GM12878 (cell line): ENCODE data around the gene VEZF1. TPM values are rescaled to one million over a fixed set of nuclear protein-coding genes. Genes with fewer than 3 reads are reported as not detected.

Experiments used
- ATAC-seq: fragments of 200-7000 bp; cut with Tn5 transposase; 3 replicates; pipeline ENCODE4 v1.9.1; 2020; ENCODE audit warnings: mild to moderate bottlenecking, moderate library complexity
- BruUV-seq: library from RNA; stranded (reverse); fragments of 400-500 nt; replicated peaks from 2 replicates; lab custom pipeline; 2021; lab: Mats Ljungman, UMichigan
- CTCF ChIA-PET: fragments of 300-600 bp; sonication (Branson Sonifier 250); formaldehyde crosslinking; extraction: SDS; loops from one replicate; lab custom pipeline; 2021; ENCODE audit warnings: inconsistent platforms; lab: Yijun Ruan, JAX
- POLR2A ChIA-PET: fragments of 350-600 bp; formaldehyde crosslinking; extraction: SDS; loops from one replicate; lab custom pipeline; 2021; ENCODE audit warnings: inconsistent platforms; lab: Charles Lee
- RAD21 ChIA-PET: fragments of 300-600 bp; sonication (Branson Sonifier 250); formaldehyde crosslinking; loops from one replicate; lab custom pipeline; 2023; ENCODE audit warnings: antibody characterized with exemption; ENCODE audit not compliant: unreplicated experiment; lab: Charles Lee
- SMC1A ChIA-PET: fragments of 300-600 bp; sonication (Branson Sonifier 250); formaldehyde crosslinking; loops from one replicate; lab custom pipeline; 2023; ENCODE audit not compliant: unreplicated experiment, uncharacterized antibody; lab: Charles Lee
- DNase-seq: peaks from one replicate; pipeline ENCODE4 v3.0.0-alpha.2; 2011; ENCODE audit warnings: low read depth, low spot score
- FAIRE-seq: peaks from 3 replicates; lab custom pipeline; 2011; peaks lifted over from hg19 to GRCh38; lab: Jason Lieb, UNC
- H2AFZ ChIP-seq: 2 replicates; pipeline ENCODE4 v1.6.0; 2011; ENCODE audit warnings: low read depth, low read length, control low read depth; ENCODE audit not compliant: control insufficient read depth
- H3K27ac ChIP-seq: 2 replicates; pipeline ENCODE4 v1.5.1; 2011; ENCODE audit warnings: control low read depth; ENCODE audit not compliant: control insufficient read depth, insufficient read depth
- H3K27me3 ChIP-seq, 2 experiments: replicated peaks in 1 of 2; 2 replicates each; pipeline versions ENCODE4 v1.6.0 to v1.6.1; 2011; ENCODE audit warnings: low read length in 1 of 2; ENCODE audit not compliant: control insufficient read depth in 2 of 2, insufficient read depth in 2 of 2
- H3K36me3 ChIP-seq, 2 experiments: 2 replicates each; pipeline ENCODE4 v1.5.1; 2011; ENCODE audit warnings: low read length in 1 of 2; ENCODE audit not compliant: control insufficient read depth in 2 of 2, insufficient read depth in 2 of 2
- H3K4me1 ChIP-seq: 2 replicates; pipeline ENCODE4 v1.6.1; 2011; ENCODE audit warnings: mild to moderate bottlenecking, low read length, moderate library complexity, mixed read lengths; ENCODE audit not compliant: control insufficient read depth, insufficient read depth
- H3K4me2 ChIP-seq: 2 replicates; pipeline ENCODE4 v1.6.0; 2011; ENCODE audit warnings: control low read depth; ENCODE audit not compliant: control insufficient read depth, insufficient read depth
- H3K4me3 ChIP-seq: fragments of 200-600 bp; sonication (generic); 2 replicates; pipeline ENCODE4 v1.5.1; 2016
- H3K79me2 ChIP-seq: 2 replicates; pipeline ENCODE4 v1.6.0; 2011; ENCODE audit warnings: low read length; ENCODE audit not compliant: control insufficient read depth, insufficient read depth
- H3K9ac ChIP-seq: 2 replicates; pipeline ENCODE4 v1.8.0; 2011; ENCODE audit warnings: low read length, control low read depth, mixed read lengths; ENCODE audit not compliant: control insufficient read depth, insufficient read depth
- H3K9me3 ChIP-seq: replicated peaks from 3 replicates; pipeline ENCODE4 v1.5.1; 2011; ENCODE audit warnings: mild to moderate bottlenecking, low read length; ENCODE audit not compliant: control insufficient read depth, insufficient read depth
- H4K20me1 ChIP-seq: 2 replicates; pipeline ENCODE4 v1.6.0; 2011; ENCODE audit not compliant: control insufficient read depth, insufficient read depth
- BCL11A ChIP-seq: IDR thresholded peaks from 2 replicates; pipeline ENCODE4 v1.6.1; 2011; ENCODE audit warnings: low read depth, low read length
- CHD1 ChIP-seq: IDR thresholded peaks from 2 replicates; pipeline ENCODE4 v1.6.1; 2012; ENCODE audit warnings: low read depth, low read length, improper control_type of control experiment
- CREM ChIP-seq: IDR thresholded peaks from 2 replicates; pipeline ENCODE4 v1.6.1; 2014; ENCODE audit warnings: antibody characterized with exemption, low read depth
- EP300 ChIP-seq, 2 experiments: fragments of 150-350 bp in 1 of 2; IDR thresholded peaks; 2 replicates each; pipeline ENCODE4 v1.6.1; 2011 to 2012; ENCODE audit warnings: low read depth in 2 of 2, low read length in 2 of 2, borderline replicate concordance in 1 of 2, improper control_type of control experiment in 1 of 2, inconsistent platforms in 1 of 2; ENCODE audit not compliant: control insufficient read depth in 1 of 2
- NBN ChIP-seq: fragments of 450-650 bp; IDR thresholded peaks from 2 replicates; pipeline ENCODE4 v1.6.1; 2016
- NFXL1 ChIP-seq: fragments of 450-650 bp; IDR thresholded peaks from 2 replicates; pipeline ENCODE4 v1.6.1; 2017; ENCODE audit warnings: antibody characterized with exemption, mild to moderate bottlenecking, borderline replicate concordance
- NFYA ChIP-seq: IDR thresholded peaks from 2 replicates; pipeline ENCODE4 v1.6.1; 2011; ENCODE audit warnings: low read depth, mild to moderate bottlenecking, low read length, improper control_type of control experiment, borderline replicate concordance
- NR2C1 ChIP-seq: fragments of 450-650 bp; IDR thresholded peaks from 2 replicates; pipeline ENCODE4 v1.6.1; 2017; ENCODE audit warnings: antibody characterized with exemption, mild to moderate bottlenecking, moderate library complexity
- NR2C2 ChIP-seq: IDR thresholded peaks from 2 replicates; pipeline ENCODE4 v1.6.1; 2011; ENCODE audit warnings: borderline replicate concordance, low read depth; ENCODE audit not compliant: control insufficient read depth, insufficient read length
- POLR2A ChIP-seq: IDR thresholded peaks from 2 replicates; pipeline ENCODE4 v1.6.1; 2011; ENCODE audit warnings: low read depth, mild to moderate bottlenecking, low read length
- POLR2AphosphoS5 ChIP-seq: IDR thresholded peaks from 2 replicates; pipeline ENCODE4 v1.6.1; 2011; ENCODE audit warnings: mild to moderate bottlenecking, low read length, inconsistent platforms
- RAD21 ChIP-seq: IDR thresholded peaks from 2 replicates; pipeline ENCODE4 v1.6.1; 2011; ENCODE audit warnings: mild to moderate bottlenecking, low read depth, low read length, moderate library complexity; ENCODE audit not compliant: insufficient read depth
- RCOR1 ChIP-seq: conservative IDR thresholded peaks from 2 replicates; pipeline ENCODE4 v1.6.1; 2012; ENCODE audit warnings: low read depth, low read length, improper control_type of control experiment
- RELA ChIP-seq: fragments of 450-650 bp; IDR thresholded peaks from 2 replicates; pipeline ENCODE4 v1.8.0; 2014; ENCODE audit warnings: borderline replicate concordance; ENCODE audit not compliant: partially characterized antibody
- SP1 ChIP-seq: IDR thresholded peaks from one replicate; pipeline ENCODE4 v1.6.1; 2011; ENCODE audit warnings: low read depth, low read length
- WGBS: methylation state at CpG from one replicate; pipeline ENCODE4 v1.1.6; 2016; ENCODE audit warnings: low lambda C conversion rate; ENCODE audit not compliant: insufficient replicate concordance, insufficient coverage; ENCODE audit errors: missing lambda C conversion rate; 5-methylcytosine and 5-hydroxymethylcytosine counted together
- in situ Hi-C: fragments of 300-500 bp; cut with MboI; formaldehyde crosslinking; loops from 9 replicates; pipeline ENCODE4 v1.14.3; 2018; ENCODE audit warnings: mixed read lengths
- intact Hi-C: fragments of 100-400 bp; cut with micrococcal nuclease; formaldehyde crosslinking; loops from one replicate; pipeline ENCODE4 v1.14.2; 2022; ENCODE audit not compliant: unreplicated experiment
- polyA plus RNA-seq, 11 experiments: library from polyadenylated mRNA; depleted of rRNA in 4 of 11; unstranded in 6 of 11; stranded (reverse) in 5 of 11; fragments of >200 nt; fragmentation: Nextera tagmentation in 4 of 11; fragmentation: Illumina TruSeq in 1 of 11; extraction: Ambion mirVana in 4 of 11; extraction: Trizol in 1 of 11; gene quantifications; 1 replicate in 1 of 11; 2 replicates in 10 of 11; pipeline versions ENCODE4 v1.2.1 to v1.2.3, GENCODE V29; 2011 to 2016; ENCODE audit warnings: inconsistent platforms in 2 of 11, missing spikeins in 2 of 11, low read depth in 1 of 11
- total RNA-seq, 4 experiments: library from RNA; depleted of rRNA in 3 of 4; stranded (reverse); fragments of >200 nt in 3 of 4; fragmentation: Illumina TruSeq in 1 of 4; extraction: Trizol in 1 of 4; gene quantifications; 2 replicates each; pipeline versions ENCODE4 v1.2.1 to v1.2.3, GENCODE V29; 2013 to 2021
- TF ChIP-seq, protein P1 (sequence below): IDR thresholded peaks from 2 replicates; pipeline ENCODE4 v1.6.1; 2012; ENCODE audit warnings: low read depth, low read length, improper control_type of control experiment
- TF ChIP-seq, protein P2 (sequence below): IDR thresholded peaks from 2 replicates; pipeline ENCODE4 v1.6.1; 2011; ENCODE audit warnings: borderline replicate concordance, low read depth, mild to moderate bottlenecking, moderate library complexity, mixed read lengths, low read length; ENCODE audit not compliant: insufficient read depth; ENCODE audit errors: extremely low read length
- TF ChIP-seq, protein P3 (sequence below): IDR thresholded peaks from 2 replicates; pipeline ENCODE4 v1.6.1; 2012; ENCODE audit warnings: low read depth, low read length, improper control_type of control experiment
- TF ChIP-seq, protein P4 (sequence below): IDR thresholded peaks from 2 replicates; pipeline ENCODE4 v1.6.1; 2011; ENCODE audit warnings: low read depth, mild to moderate bottlenecking, low read length, moderate library complexity, borderline replicate concordance; ENCODE audit errors: extremely low read depth

VEZF1 gene
- total and polyA plus RNA-seq, 10 of the 15 experiments (the other 5 are each of a cell fraction or from before 2014, with no cell fraction given): 9.5 to 28.2 (median 20.3) TPM

DNA sequence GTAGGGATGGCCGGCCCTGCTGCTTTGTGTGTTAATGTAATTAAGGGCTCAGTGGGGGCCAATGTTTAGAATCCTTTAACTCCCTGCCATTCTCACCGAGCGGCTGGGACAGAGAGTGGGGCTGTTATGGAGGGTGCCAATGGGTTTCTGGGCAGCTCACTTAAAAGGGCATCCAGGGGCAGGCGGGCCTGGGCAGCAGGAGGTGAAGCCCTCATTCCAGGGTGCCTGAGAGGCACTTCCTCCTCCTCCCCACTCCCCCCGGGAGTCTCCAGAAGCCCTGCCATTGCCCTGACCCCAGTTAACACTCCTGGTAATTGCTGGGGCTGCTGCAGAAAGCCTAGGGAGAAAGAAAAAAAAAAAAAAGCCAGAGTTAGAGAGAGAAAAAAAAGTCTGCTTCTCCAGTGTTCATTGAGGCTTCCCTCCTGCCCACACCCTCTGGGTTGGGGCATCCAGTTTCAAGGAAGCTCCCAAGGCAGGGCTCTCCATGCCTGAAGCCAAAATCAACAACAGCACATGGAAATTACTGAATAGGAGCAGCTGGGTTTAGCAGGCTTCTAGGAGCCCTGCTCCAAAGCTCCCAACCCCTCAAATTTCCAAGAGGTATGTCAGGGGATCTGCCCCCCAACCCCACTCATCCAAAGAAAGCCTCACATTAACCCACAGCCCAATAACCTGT, 60.9 kb downstream of the VEZF1 start:
- H3K9me3 ChIP-seq: no peaks in the 10 kb centered on the region
- H4K20me1 ChIP-seq: no peaks in the 10 kb centered on the region
- H3K27ac ChIP-seq: no peak overlapping the region
- FAIRE-seq (no peak), ATAC-seq (no peak), DNase-seq (no peak)
- no peak overlapping the region for H3K4me2 ChIP-seq
- ChIA-PET RAD21 (no interaction called here), CTCF (interaction anchor here (0.7 to 1.7 kb wide), 5 partner anchors 16 to 77 kb away, joined by 3 to 4 read pairs (median 3); partner anchors contain the start of gene MRPS23), SMC1A (interaction anchor here (0.9 to 2.7 kb wide), 6 partner anchors 13 to 73 kb away, joined by 3 to 10 read pairs (median 3); no protein-coding TSS in a partner anchor), POLR2A (interaction anchor here (0.6 to 0.7 kb wide), 3 partner anchors 39 to 316 kb away, joined by 3 to 4 read pairs (median 4); no protein-coding TSS in a partner anchor)
- no peak overlapping the region for H2AFZ ChIP-seq
- no peaks in the 10 kb centered on the region for H3K27me3 ChIP-seq
- BruUV-seq: no TSS peak
- in situ Hi-C loops (no loop called here), intact Hi-C loops (no loop called here)
- no peak overlapping the region for H3K9ac ChIP-seq
- no peaks in the 10 kb centered on the region for H3K36me3 ChIP-seq
- H3K4me3 ChIP-seq: no peak overlapping the region
- peaks cover 5% of the 10 kb centered on the region for H3K4me1 ChIP-seq
- no peaks in the 10 kb centered on the region for H3K79me2 ChIP-seq
- WGBS: 70% methylated on average over 5 of the region's 5 CpGs
- TF ChIP-seq NR2C2 (no peak), CREM (no peak), RAD21 (no peak), SP1 (no peak), POLR2A (no peak), NR2C1 (no peak), CHD1 (no peak), RCOR1 (no peak), POLR2AphosphoS5 (no peak), NFYA (no peak), NBN (no peak), RELA (no peak), BCL11A (no peak), NFXL1 (no peak), EP300 (IDR thresholded peaks at IDR 0.05; ENCODE audit: borderline replicate concordance in 1 of 2, control insufficient read depth in 1 of 2, low read depth in 2 of 2, low read length in 2 of 2) (no peak)
- TF ChIP-seq, protein P1, sequence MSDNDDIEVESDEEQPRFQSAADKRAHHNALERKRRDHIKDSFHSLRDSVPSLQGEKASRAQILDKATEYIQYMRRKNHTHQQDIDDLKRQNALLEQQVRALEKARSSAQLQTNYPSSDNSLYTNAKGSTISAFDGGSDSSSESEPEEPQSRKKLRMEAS: no peak
- TF ChIP-seq, protein P2, sequence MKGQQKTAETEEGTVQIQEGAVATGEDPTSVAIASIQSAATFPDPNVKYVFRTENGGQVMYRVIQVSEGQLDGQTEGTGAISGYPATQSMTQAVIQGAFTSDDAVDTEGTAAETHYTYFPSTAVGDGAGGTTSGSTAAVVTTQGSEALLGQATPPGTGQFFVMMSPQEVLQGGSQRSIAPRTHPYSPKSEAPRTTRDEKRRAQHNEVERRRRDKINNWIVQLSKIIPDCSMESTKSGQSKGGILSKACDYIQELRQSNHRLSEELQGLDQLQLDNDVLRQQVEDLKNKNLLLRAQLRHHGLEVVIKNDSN: no peak
- TF ChIP-seq, protein P3, sequence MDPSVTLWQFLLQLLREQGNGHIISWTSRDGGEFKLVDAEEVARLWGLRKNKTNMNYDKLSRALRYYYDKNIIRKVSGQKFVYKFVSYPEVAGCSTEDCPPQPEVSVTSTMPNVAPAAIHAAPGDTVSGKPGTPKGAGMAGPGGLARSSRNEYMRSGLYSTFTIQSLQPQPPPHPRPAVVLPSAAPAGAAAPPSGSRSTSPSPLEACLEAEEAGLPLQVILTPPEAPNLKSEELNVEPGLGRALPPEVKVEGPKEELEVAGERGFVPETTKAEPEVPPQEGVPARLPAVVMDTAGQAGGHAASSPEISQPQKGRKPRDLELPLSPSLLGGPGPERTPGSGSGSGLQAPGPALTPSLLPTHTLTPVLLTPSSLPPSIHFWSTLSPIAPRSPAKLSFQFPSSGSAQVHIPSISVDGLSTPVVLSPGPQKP: no peak
- TF ChIP-seq, protein P4, sequence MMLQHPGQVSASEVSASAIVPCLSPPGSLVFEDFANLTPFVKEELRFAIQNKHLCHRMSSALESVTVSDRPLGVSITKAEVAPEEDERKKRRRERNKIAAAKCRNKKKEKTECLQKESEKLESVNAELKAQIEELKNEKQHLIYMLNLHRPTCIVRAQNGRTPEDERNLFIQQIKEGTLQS: no peak
